Measurements from ENCODE around the gene AK8.
A peak's percentile ranks its signal among the peaks of the same experiment; 100 is the strongest.

Gene AK8

GRCh38 chr9:132770770-132771310, 107.2 kb downstream of the AK8 start:
- no peaks in the 10 kb centered on the region for H3K27me3 ChIP-seq (ENCODE audit: insufficient read depth, low read depth, severe bottlenecking)
- H3K4me3 ChIP-seq (ENCODE audit: low read depth, low read length): no peak overlapping the region
- H3K36me3 ChIP-seq: no peaks in the 10 kb centered on the region
- H3K9me3 ChIP-seq (ENCODE audit: severe bottlenecking): peaks cover 12% of the 10 kb centered on the region
- peak overlapping the region; percentile 10; the same call in 1 of the 2 replicates for H3K27ac ChIP-seq
- no peak for DNase-seq
- TF ChIP-seq CTCF (IDR thresholded peaks at IDR 0.05; ENCODE audit: low read depth, low read length): no peak

GRCh38 chr9:132769906-132770769, 107.9 kb downstream of the AK8 start:
- DNase-seq: no peak

GRCh38 chr9:132768932-132769905, 108.9 kb downstream of the AK8 start:
- H3K27me3 ChIP-seq (ENCODE audit: insufficient read depth, low read depth, severe bottlenecking): no peaks in the 10 kb centered on the region
- H3K9me3 ChIP-seq (ENCODE audit: severe bottlenecking): peaks cover 12% of the 10 kb centered on the region
- no peak for TF ChIP-seq CTCF (IDR thresholded peaks at IDR 0.05; ENCODE audit: low read depth, low read length)
- H3K36me3 ChIP-seq: no peaks in the 10 kb centered on the region
- DNase-seq: no peak
- H3K27ac ChIP-seq: no peak overlapping the region
- H3K4me3 ChIP-seq (ENCODE audit: low read depth, low read length): no peak overlapping the region

More at GRCh38 chr9:132769906-132770769, 107.9 kb downstream of the AK8 start:
- no peak overlapping the region for H3K27ac ChIP-seq
- no peaks in the 10 kb centered on the region for H3K27me3 ChIP-seq (ENCODE audit: insufficient read depth, low read depth, severe bottlenecking)
- no peaks in the 10 kb centered on the region for H3K36me3 ChIP-seq
- TF ChIP-seq CTCF (IDR thresholded peaks at IDR 0.05; ENCODE audit: low read depth, low read length): no peak
- H3K4me3 ChIP-seq (ENCODE audit: low read depth, low read length): no peak overlapping the region
- peaks cover 12% of the 10 kb centered on the region for H3K9me3 ChIP-seq (ENCODE audit: severe bottlenecking)

- H3K9me3 ChIP-seq (ENCODE audit: severe bottlenecking): no peaks in the 10 kb centered on the region
- DNase-seq: no peak
- TF ChIP-seq CTCF (IDR thresholded peaks at IDR 0.05; ENCODE audit: low read depth, low read length): no peak
- H3K36me3 ChIP-seq: no peaks in the 10 kb centered on the region
- no peak overlapping the region for H3K27ac ChIP-seq
- H3K27me3 ChIP-seq (ENCODE audit: insufficient read depth, low read depth, severe bottlenecking): no peaks in the 10 kb centered on the region
- no peak overlapping the region for H3K4me3 ChIP-seq (ENCODE audit: low read depth, low read length)
Measured at GRCh38 chr9:132763574-132763973, 114.5 kb downstream of the AK8 start.

GRCh38 chr9:132762896-132763295, 115.2 kb downstream of the AK8 start:
- H3K27ac ChIP-seq: no peak overlapping the region
- no peak overlapping the region for H3K4me3 ChIP-seq (ENCODE audit: low read depth, low read length)
- H3K36me3 ChIP-seq: no peaks in the 10 kb centered on the region
- DNase-seq: no peak
- no peaks in the 10 kb centered on the region for H3K27me3 ChIP-seq (ENCODE audit: insufficient read depth, low read depth, severe bottlenecking)
- no peaks in the 10 kb centered on the region for H3K9me3 ChIP-seq (ENCODE audit: severe bottlenecking)
- TF ChIP-seq CTCF (IDR thresholded peaks at IDR 0.05; ENCODE audit: low read depth, low read length): no peak
